CD14-positive monocyte (primary cell): ENCODE data around the gene GALNT14. TPM values are rescaled to one million over a fixed set of nuclear protein-coding genes. Genes with fewer than 3 reads are reported as not detected.
"Not testable (repeated sequence)": the region's sequence is repeated elsewhere in the genome, so short reads cannot be mapped to it uniquely, and the experiment has no call there.

Source experiments
- DNase-seq, 3 donors: peaks; one replicate each; pipeline ENCODE4 v3.0.0-alpha.2; 2011 to 2022
- H2AFZ ChIP-seq: 2 replicates; pipeline ENCODE4 v1.6.0; 2012; ENCODE audit warnings: mild to moderate bottlenecking, low read depth, low read length, inconsistent platforms; ENCODE audit not compliant: insufficient read depth, poor library complexity, severe bottlenecking
- H3K27ac ChIP-seq, 2 donors: 1 replicate in 1 of 2; 2 replicates in 1 of 2; pipeline ENCODE4 v1.5.1; 2012 to 2013; ENCODE audit warnings: low read length in 2 of 2, control low read depth in 1 of 2, inconsistent platforms in 1 of 2, low read depth in 1 of 2, mild to moderate bottlenecking in 1 of 2
- H3K27me3 ChIP-seq, 2 donors: one replicate each; pipeline versions ENCODE4 v1.6.0 to v1.6.1; 2011 to 2013; ENCODE audit warnings: low read length in 2 of 2; ENCODE audit not compliant: control insufficient read depth in 2 of 2, insufficient read depth in 2 of 2
- H3K36me3 ChIP-seq, 2 donors: replicated peaks in 1 of 2; 1 replicate in 1 of 2; 2 replicates in 1 of 2; pipeline versions ENCODE4 v1.5.1 to v1.6.1; 2012 to 2013; ENCODE audit warnings: low read length in 2 of 2, control low read depth in 1 of 2, inconsistent platforms in 1 of 2, mild to moderate bottlenecking in 1 of 2; ENCODE audit not compliant: insufficient read depth in 2 of 2, control insufficient read depth in 1 of 2
- H3K4me1 ChIP-seq, 2 donors: 1 replicate in 1 of 2; 2 replicates in 1 of 2; pipeline versions ENCODE4 v1.5.1 to v1.6.1; 2012 to 2013; ENCODE audit warnings: low read length in 2 of 2, control low read depth in 1 of 2, inconsistent platforms in 1 of 2, mild to moderate bottlenecking in 1 of 2, moderate library complexity in 1 of 2; ENCODE audit not compliant: insufficient read depth in 2 of 2, control insufficient read depth in 1 of 2
- H3K4me2 ChIP-seq: replicated peaks from 2 replicates; pipeline ENCODE3; 2012; ENCODE audit warnings: low read length, moderate library complexity, mild to moderate bottlenecking; ENCODE audit not compliant: poor library complexity, severe bottlenecking; ENCODE audit errors: extremely low read depth
- H3K4me3 ChIP-seq, 3 experiments: fragments of 200-600 bp in 1 of 3; sonication (generic) in 1 of 3; replicated peaks in 1 of 3; 1 replicate in 2 of 3; 2 replicates in 1 of 3; pipeline ENCODE4 v1.5.1; 2011 to 2013; ENCODE audit warnings: low read length in 3 of 3, mild to moderate bottlenecking in 3 of 3, control low read depth in 2 of 3, low read depth in 2 of 3, inconsistent platforms in 1 of 3, moderate library complexity in 1 of 3
- H3K79me2 ChIP-seq: 2 replicates; pipeline ENCODE4 v1.6.0; 2012; ENCODE audit warnings: mild to moderate bottlenecking, control low read depth, inconsistent platforms, low read length, moderate library complexity; ENCODE audit not compliant: insufficient read depth
- H3K9ac ChIP-seq: 2 replicates; pipeline ENCODE4 v1.6.0; 2017; ENCODE audit warnings: low read length, mild to moderate bottlenecking; ENCODE audit not compliant: insufficient read depth, poor library complexity, severe bottlenecking
- H3K9me3 ChIP-seq, 2 donors: replicated peaks in 1 of 2; 1 replicate in 1 of 2; 2 replicates in 1 of 2; pipeline versions ENCODE4 v1.5.1 to v1.6.1; 2012 to 2013; ENCODE audit warnings: low read length in 2 of 2, control low read depth in 1 of 2; ENCODE audit not compliant: control insufficient read depth in 1 of 2, insufficient read depth in 1 of 2
- H4K20me1 ChIP-seq: 2 replicates; pipeline ENCODE4 v1.6.0; 2012; ENCODE audit warnings: mild to moderate bottlenecking, low read length, control low read depth, moderate library complexity; ENCODE audit not compliant: insufficient read depth
- H3K27ac Mint-ChIP-seq, 7 donors: one replicate each; pipeline ENCODE4 v1.8.0; 2020; ENCODE audit warnings: mild to moderate bottlenecking in 7 of 7, mixed read lengths in 7 of 7, moderate library complexity in 6 of 7, inconsistent platforms in 2 of 7
- H3K27me3 Mint-ChIP-seq, 3 donors: one replicate each; pipeline ENCODE4 v1.8.0; 2021 to 2022; ENCODE audit warnings: low read depth in 3 of 3, mild to moderate bottlenecking in 3 of 3, mixed read lengths in 3 of 3, moderate library complexity in 3 of 3, inconsistent platforms in 1 of 3
- H3K36me3 Mint-ChIP-seq, 2 donors: one replicate each; pipeline ENCODE4 v1.8.0; 2020; ENCODE audit warnings: mixed read lengths in 2 of 2, inconsistent platforms in 1 of 2, mild to moderate bottlenecking in 1 of 2
- H3K4me1 Mint-ChIP-seq: one replicate; pipeline ENCODE4 v1.8.0; 2020; ENCODE audit warnings: mild to moderate bottlenecking, mixed read lengths
- H3K4me3 Mint-ChIP-seq, 2 donors: one replicate each; pipeline ENCODE4 v1.8.0; 2020; ENCODE audit warnings: mild to moderate bottlenecking in 2 of 2, mixed read lengths in 2 of 2, moderate library complexity in 1 of 2
- H3K9me3 Mint-ChIP-seq, 7 donors: one replicate each; pipeline ENCODE4 v1.8.0; 2020 to 2022; ENCODE audit warnings: mixed read lengths in 7 of 7, mild to moderate bottlenecking in 6 of 7, moderate library complexity in 6 of 7, inconsistent platforms in 2 of 7
- WGBS: methylation state at CpG from one replicate; pipeline ENCODE4 v1.1.5; 2013; ENCODE audit warnings: missing lambda C conversion rate; ENCODE audit not compliant: insufficient coverage; 5-methylcytosine and 5-hydroxymethylcytosine counted together
- intact Hi-C, 2 donors: fragments of 100-400 bp; cut with micrococcal nuclease; formaldehyde crosslinking; loops; one replicate each; pipeline versions ENCODE4 v1.15.0 to v1.15.1; 2023
- polyA minus RNA-seq: library from RNA; depleted of rRNA, polyadenylated mRNA; stranded (reverse); fragments of >200 nt; gene quantifications from 2 replicates; pipeline ENCODE4 v1.2.3, GENCODE V29; 2012
- polyA plus RNA-seq, 3 donors: library from polyadenylated mRNA; depleted of rRNA in 1 of 3; unstranded in 2 of 3; stranded (reverse) in 1 of 3; fragments of 300-500 nt in 2 of 3; fragments of >200 nt in 1 of 3; fragmentation: Illumina TruSeq in 2 of 3; gene quantifications; 1 replicate in 2 of 3; 2 replicates in 1 of 3; pipeline ENCODE4 v1.2.3, GENCODE V29; 2012 to 2021
- total RNA-seq, 12 experiments: library from RNA in 1 of 12; stranded (reverse) in 1 of 12; fragments of 120-200 nt in 1 of 12; gene quantifications; one replicate each; pipeline ENCODE4 v1.2.4 and lab custom pipeline; 2013 to 2026; ENCODE audit warnings: mixed read lengths in 6 of 12, inconsistent platforms in 1 of 12
- TF ChIP-seq, protein P1 (sequence below): fragments of 200-600 bp; IDR thresholded peaks from one replicate; pipeline ENCODE4 v1.8.0; 2022; ENCODE audit warnings: antibody characterized with exemption, mild to moderate bottlenecking

The GALNT14 gene
- total RNA-seq (2013), result 0.13 TPM
- polyA plus RNA-seq, result under 1 TPM in 1 of 3 donors, not detected in 2; 0.33 TPM
- not detected in 2 replicates for polyA minus RNA-seq
- 0 to 1.3 (median 0.13) reads per million in 11 experiments for total RNA-seq (lab: John Stamatoyannopoulos, UW)

GRCh38 chr2:31138037-31138962, at the start of gene GALNT14:
GALNT14 (minus strand) TSS chr2:31138440; CDS start chr2:31138086, 354 bp downstream.
- Histone ChIP-seq H3K4me2 (peak within 1 kb of the TSS; percentile 90), H2AFZ (peak within 1 kb of the TSS; percentile 48), H3K9me3 (peaks cover 0 to 11% of the 10 kb centered on the region in 2 donors), H3K36me3 (no peaks in the 10 kb centered on the region), H3K4me3 (peak within 1 kb of the TSS; percentile 24 to 75 (median 43)), H4K20me1 (no peaks in the 10 kb centered on the region), H3K9ac (peak within 1 kb of the TSS; percentile 48), H3K4me1 (peaks cover 13 to 21% of the 10 kb centered on the region in 2 donors), H3K27me3 (peaks cover 18 to 33% of the 10 kb centered on the region in 2 donors), H3K27ac (no peak within 1 kb of the TSS), H3K79me2 (no peaks in the 10 kb centered on the region)
- Mint-ChIP-seq H3K27me3 (peaks cover 23 to 40% (median 34%) of the 10 kb centered on the region in 3 donors), H3K4me1 (peaks cover 11% of the 10 kb centered on the region), H3K27ac (no peak within 1 kb of the TSS), H3K36me3 (peaks cover 0 to 2% of the 10 kb centered on the region in 2 donors), H3K4me3 (peak within 1 kb of the TSS; percentile 70 to 91), H3K9me3 (peaks cover 0 to 4% (median 0%) of the 10 kb centered on the region in 7 donors)
- under 1% methylated on average over 93 of the region's 95 CpGs for WGBS
- TF ChIP-seq, protein P1, sequence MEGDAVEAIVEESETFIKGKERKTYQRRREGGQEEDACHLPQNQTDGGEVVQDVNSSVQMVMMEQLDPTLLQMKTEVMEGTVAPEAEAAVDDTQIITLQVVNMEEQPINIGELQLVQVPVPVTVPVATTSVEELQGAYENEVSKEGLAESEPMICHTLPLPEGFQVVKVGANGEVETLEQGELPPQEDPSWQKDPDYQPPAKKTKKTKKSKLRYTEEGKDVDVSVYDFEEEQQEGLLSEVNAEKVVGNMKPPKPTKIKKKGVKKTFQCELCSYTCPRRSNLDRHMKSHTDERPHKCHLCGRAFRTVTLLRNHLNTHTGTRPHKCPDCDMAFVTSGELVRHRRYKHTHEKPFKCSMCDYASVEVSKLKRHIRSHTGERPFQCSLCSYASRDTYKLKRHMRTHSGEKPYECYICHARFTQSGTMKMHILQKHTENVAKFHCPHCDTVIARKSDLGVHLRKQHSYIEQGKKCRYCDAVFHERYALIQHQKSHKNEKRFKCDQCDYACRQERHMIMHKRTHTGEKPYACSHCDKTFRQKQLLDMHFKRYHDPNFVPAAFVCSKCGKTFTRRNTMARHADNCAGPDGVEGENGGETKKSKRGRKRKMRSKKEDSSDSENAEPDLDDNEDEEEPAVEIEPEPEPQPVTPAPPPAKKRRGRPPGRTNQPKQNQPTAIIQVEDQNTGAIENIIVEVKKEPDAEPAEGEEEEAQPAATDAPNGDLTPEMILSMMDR, result peak; percentile 13
- intact Hi-C loops, result no loop called here
- DNase-seq, result peak; percentile 20 to 43 (median 27)

DNA sequence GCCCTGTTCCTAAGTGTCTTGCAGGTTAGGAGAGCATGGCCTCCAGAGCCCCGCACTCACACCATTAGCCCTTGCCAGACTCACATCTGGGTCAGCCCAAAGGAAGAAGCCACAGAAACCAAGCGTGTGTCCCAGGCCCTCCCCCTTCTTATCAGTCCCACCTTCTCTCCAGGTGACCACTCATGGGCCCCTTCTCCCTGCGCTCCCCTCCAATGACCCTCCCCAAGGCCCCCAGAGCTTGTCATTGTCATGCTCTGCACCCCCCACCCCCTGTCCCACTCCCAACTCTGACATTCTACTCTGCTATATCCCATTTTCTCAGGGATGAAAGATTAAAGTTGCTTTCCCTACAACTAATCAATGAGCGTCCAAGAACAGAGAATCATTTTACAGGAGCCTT, 48.9 kb upstream of the GALNT14 start:
- no peak overlapping the region for H3K9ac ChIP-seq
- TF ChIP-seq, protein P1, result no peak
- no peak overlapping the region for H3K4me3 Mint-ChIP-seq
- H3K36me3 ChIP-seq, result no peaks in the 10 kb centered on the region
- H3K36me3 Mint-ChIP-seq, result no peaks in the 10 kb centered on the region
- no peaks in the 10 kb centered on the region for H3K27me3 ChIP-seq
- intact Hi-C loops, result no loop called here
- H4K20me1 ChIP-seq, result no peaks in the 10 kb centered on the region
- no peaks in the 10 kb centered on the region for H3K79me2 ChIP-seq
- no peak overlapping the region for H3K4me2 ChIP-seq
- no peak overlapping the region for H3K4me3 ChIP-seq
- peaks cover 0 to 3% (median 1%) of the 10 kb centered on the region in 7 donors for H3K9me3 Mint-ChIP-seq
- H2AFZ ChIP-seq, result no peak overlapping the region
- 86% methylated on average over 1 of the region's 4 CpGs for WGBS
- no peak overlapping the region for H3K27ac ChIP-seq
- no peaks in the 10 kb centered on the region for H3K4me1 ChIP-seq
- H3K27me3 Mint-ChIP-seq, result no peaks in the 10 kb centered on the region
- H3K4me1 Mint-ChIP-seq, result no peaks in the 10 kb centered on the region
- no peaks in the 10 kb centered on the region for H3K9me3 ChIP-seq
- no peak for DNase-seq
- H3K27ac Mint-ChIP-seq, result no peak overlapping the region

DNA sequence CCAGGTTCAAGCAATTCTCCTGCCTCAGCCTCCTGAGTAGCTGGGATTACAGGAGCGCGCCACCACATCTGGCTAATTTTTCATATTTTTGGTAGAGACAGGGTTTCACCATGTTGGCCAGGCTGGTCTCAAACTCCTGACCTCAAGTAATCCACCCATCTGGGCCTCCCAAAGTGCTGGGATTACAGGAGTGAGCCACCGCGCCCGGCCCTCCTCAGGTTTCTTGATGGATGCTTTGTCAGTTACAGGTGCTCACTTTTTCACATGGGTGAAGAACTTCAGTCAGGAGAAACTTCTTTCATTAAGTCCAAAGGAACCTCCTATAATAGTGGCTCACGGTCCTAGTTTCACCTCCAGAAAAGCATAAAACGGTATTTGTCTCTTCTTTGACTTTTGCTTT, 45.7 kb upstream of the GALNT14 start:
- H4K20me1 ChIP-seq, H3K4me3 ChIP-seq, H3K9me3 ChIP-seq, H3K9ac ChIP-seq, H2AFZ ChIP-seq, H3K36me3 Mint-ChIP-seq, H3K36me3 ChIP-seq, H3K4me3 Mint-ChIP-seq, H3K27me3 Mint-ChIP-seq, DNase-seq, H3K4me1 Mint-ChIP-seq, H3K4me2 ChIP-seq, H3K27me3 ChIP-seq, H3K9me3 Mint-ChIP-seq, H3K27ac ChIP-seq, H3K79me2 ChIP-seq, H3K27ac Mint-ChIP-seq, intact Hi-C loops, H3K4me1 ChIP-seq: not testable (repeated sequence)
- WGBS, result 70% methylated on average over 5 of the region's 7 CpGs
